Osteoblast (primary cell): ENCODE measurements around the gene UTP4. TPM values are rescaled to one million over a fixed set of nuclear protein-coding genes. Genes with fewer than 3 reads are reported as not detected.

ENCODE experiments used
- DNase-seq: peaks from one replicate; pipeline ENCODE4 v3.0.0; 2011; ENCODE audit warnings: low spot score, mixed read lengths; ENCODE audit not compliant: insufficient read length; ENCODE audit errors: missing footprints
- H2AFZ ChIP-seq: 2 replicates; pipeline ENCODE4 v1.6.0; 2011; ENCODE audit warnings: mild to moderate bottlenecking, low read length
- H3K27ac ChIP-seq: 2 replicates; pipeline ENCODE4 v1.5.1; 2011; ENCODE audit warnings: mild to moderate bottlenecking, low read depth, low read length, moderate library complexity
- H3K27me3 ChIP-seq: 2 replicates; pipeline ENCODE4 v1.6.0; 2012; ENCODE audit warnings: mild to moderate bottlenecking, control low read depth, inconsistent platforms, low read length, moderate library complexity; ENCODE audit not compliant: insufficient read depth
- H3K36me3 ChIP-seq: 2 replicates; pipeline ENCODE4 v1.5.1; 2011; ENCODE audit warnings: mild to moderate bottlenecking, low read length, control low read depth, moderate library complexity; ENCODE audit not compliant: insufficient read depth
- H3K4me1 ChIP-seq: 2 replicates; pipeline ENCODE4 v1.5.1; 2011; ENCODE audit warnings: mild to moderate bottlenecking, low read length, control low read depth, moderate library complexity; ENCODE audit not compliant: insufficient read depth
- H3K4me2 ChIP-seq: 2 replicates; pipeline ENCODE4 v1.6.0; 2011; ENCODE audit warnings: mild to moderate bottlenecking, low read length; ENCODE audit not compliant: insufficient read depth
- H3K4me3 ChIP-seq: fragments of 200-600 bp; sonication (generic); 3 replicates; pipeline ENCODE4 v1.5.1; 2012; ENCODE audit warnings: mild to moderate bottlenecking, low read length, inconsistent platforms; ENCODE audit not compliant: insufficient read depth
- H3K79me2 ChIP-seq: 2 replicates; pipeline ENCODE4 v1.6.0; 2012; ENCODE audit warnings: mild to moderate bottlenecking, low read length, control low read depth, inconsistent platforms; ENCODE audit not compliant: insufficient read depth
- H3K9me3 ChIP-seq: 2 replicates; pipeline ENCODE4 v1.5.1; 2011; ENCODE audit warnings: low read depth, low read length, control low read depth
- H4K20me1 ChIP-seq: 2 replicates; pipeline ENCODE4 v1.6.0; 2012; ENCODE audit warnings: mild to moderate bottlenecking, low read length, control low read depth; ENCODE audit not compliant: insufficient read depth
- total RNA-seq: library from RNA; depleted of rRNA; stranded (reverse); fragments of >200 nt; gene quantifications from 2 replicates; pipeline ENCODE4 v1.2.3, GENCODE V29; 2012
- TF ChIP-seq, protein P1 (sequence below): IDR thresholded peaks from 2 replicates; pipeline ENCODE4 v1.5.1; 2011; ENCODE audit warnings: mild to moderate bottlenecking, low read depth, low read length, moderate library complexity; ENCODE audit errors: extremely low read depth

The UTP4 gene
- total RNA-seq, 1 donor: 17.4 TPM

DNA sequence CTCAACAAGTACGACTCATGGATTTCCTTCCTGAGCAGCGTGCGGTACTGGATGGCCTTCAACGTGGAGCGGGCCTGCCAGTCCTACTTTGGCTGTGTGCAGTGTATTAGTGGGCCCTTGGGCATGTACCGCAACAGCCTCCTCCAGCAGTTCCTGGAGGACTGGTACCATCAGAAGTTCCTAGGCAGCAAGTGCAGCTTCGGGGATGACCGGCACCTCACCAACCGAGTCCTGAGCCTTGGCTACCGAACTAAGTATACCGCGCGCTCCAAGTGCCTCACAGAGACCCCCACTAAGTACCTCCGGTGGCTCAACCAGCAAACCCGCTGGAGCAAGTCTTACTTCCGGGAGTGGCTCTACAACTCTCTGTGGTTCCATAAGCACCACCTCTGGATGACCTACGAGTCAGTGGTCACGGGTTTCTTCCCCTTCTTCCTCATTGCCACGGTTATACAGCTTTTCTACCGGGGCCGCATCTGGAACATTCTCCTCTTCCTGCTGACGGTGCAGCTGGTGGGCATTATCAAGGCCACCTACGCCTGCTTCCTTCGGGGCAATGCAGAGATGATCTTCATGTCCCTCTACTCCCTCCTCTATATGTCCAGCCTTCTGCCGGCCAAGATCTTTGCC, 18.0 kb upstream of the UTP4 start:
- Histone ChIP-seq H3K4me1 (no peaks in the 10 kb centered on the region), H3K27ac (no peak overlapping the region), H4K20me1 (peaks cover 40% of the 10 kb centered on the region), H3K4me3 (no peak overlapping the region), H3K4me2 (no peak overlapping the region), H3K79me2 (peaks cover 8% of the 10 kb centered on the region), H2AFZ (no peak overlapping the region), H3K27me3 (no peaks in the 10 kb centered on the region), H3K36me3 (peaks cover 64% of the 10 kb centered on the region), H3K9me3 (no peaks in the 10 kb centered on the region)
- TF ChIP-seq, protein P1, sequence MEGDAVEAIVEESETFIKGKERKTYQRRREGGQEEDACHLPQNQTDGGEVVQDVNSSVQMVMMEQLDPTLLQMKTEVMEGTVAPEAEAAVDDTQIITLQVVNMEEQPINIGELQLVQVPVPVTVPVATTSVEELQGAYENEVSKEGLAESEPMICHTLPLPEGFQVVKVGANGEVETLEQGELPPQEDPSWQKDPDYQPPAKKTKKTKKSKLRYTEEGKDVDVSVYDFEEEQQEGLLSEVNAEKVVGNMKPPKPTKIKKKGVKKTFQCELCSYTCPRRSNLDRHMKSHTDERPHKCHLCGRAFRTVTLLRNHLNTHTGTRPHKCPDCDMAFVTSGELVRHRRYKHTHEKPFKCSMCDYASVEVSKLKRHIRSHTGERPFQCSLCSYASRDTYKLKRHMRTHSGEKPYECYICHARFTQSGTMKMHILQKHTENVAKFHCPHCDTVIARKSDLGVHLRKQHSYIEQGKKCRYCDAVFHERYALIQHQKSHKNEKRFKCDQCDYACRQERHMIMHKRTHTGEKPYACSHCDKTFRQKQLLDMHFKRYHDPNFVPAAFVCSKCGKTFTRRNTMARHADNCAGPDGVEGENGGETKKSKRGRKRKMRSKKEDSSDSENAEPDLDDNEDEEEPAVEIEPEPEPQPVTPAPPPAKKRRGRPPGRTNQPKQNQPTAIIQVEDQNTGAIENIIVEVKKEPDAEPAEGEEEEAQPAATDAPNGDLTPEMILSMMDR: no peak
- DNase-seq: no peak

DNA sequence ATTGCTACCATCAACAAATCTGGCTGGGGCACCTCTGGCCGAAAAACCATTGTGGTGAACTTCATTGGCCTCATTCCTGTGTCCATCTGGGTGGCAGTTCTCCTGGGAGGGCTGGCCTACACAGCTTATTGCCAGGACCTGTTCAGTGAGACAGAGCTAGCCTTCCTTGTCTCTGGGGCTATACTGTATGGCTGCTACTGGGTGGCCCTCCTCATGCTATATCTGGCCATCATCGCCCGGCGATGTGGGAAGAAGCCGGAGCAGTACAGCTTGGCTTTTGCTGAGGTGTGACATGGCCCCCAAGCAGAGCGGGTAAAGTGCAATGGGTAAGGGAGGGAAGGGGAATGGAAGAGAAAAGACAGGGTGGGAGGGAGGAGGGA, 17.5 kb upstream of the UTP4 start:
- H3K4me3 ChIP-seq: no peak overlapping the region
- no peak for DNase-seq
- peaks cover 8% of the 10 kb centered on the region for H3K79me2 ChIP-seq
- H3K27ac ChIP-seq: no peak overlapping the region
- no peak overlapping the region for H3K4me2 ChIP-seq
- no peaks in the 10 kb centered on the region for H3K4me1 ChIP-seq
- H2AFZ ChIP-seq: no peak overlapping the region
- no peaks in the 10 kb centered on the region for H3K9me3 ChIP-seq
- peaks cover 37% of the 10 kb centered on the region for H4K20me1 ChIP-seq
- TF ChIP-seq, protein P1: no peak
- H3K36me3 ChIP-seq: peaks cover 69% of the 10 kb centered on the region
- no peaks in the 10 kb centered on the region for H3K27me3 ChIP-seq

DNA sequence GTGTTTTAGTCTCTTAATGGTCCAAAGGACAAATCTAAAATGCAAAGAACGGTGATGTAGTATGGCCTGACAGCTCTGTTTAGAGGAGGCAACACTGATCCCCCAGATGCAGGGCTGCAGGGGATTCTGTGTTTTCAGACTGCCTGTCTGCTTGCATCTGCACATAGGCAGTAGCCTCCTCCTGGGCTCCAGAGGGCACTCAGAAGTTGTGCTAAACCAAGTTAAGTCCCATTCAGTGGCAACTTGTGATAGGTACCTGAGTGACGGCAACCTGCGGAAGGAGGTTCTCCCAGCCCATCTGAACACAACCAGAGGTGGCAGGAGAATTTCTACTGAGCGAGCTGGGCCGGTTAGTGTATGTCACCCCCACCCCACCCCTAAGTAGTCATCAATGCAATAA, 17.1 kb upstream of the UTP4 start:
- peaks cover 37% of the 10 kb centered on the region for H4K20me1 ChIP-seq
- no peak for DNase-seq
- H3K4me2 ChIP-seq: no peak overlapping the region
- H2AFZ ChIP-seq: no peak overlapping the region
- peaks cover 73% of the 10 kb centered on the region for H3K36me3 ChIP-seq
- TF ChIP-seq, protein P1: no peak
- H3K27ac ChIP-seq: no peak overlapping the region
- no peaks in the 10 kb centered on the region for H3K4me1 ChIP-seq
- H3K9me3 ChIP-seq: no peaks in the 10 kb centered on the region
- H3K27me3 ChIP-seq: no peaks in the 10 kb centered on the region
- H3K4me3 ChIP-seq: no peak overlapping the region
- peaks cover 9% of the 10 kb centered on the region for H3K79me2 ChIP-seq

DNA sequence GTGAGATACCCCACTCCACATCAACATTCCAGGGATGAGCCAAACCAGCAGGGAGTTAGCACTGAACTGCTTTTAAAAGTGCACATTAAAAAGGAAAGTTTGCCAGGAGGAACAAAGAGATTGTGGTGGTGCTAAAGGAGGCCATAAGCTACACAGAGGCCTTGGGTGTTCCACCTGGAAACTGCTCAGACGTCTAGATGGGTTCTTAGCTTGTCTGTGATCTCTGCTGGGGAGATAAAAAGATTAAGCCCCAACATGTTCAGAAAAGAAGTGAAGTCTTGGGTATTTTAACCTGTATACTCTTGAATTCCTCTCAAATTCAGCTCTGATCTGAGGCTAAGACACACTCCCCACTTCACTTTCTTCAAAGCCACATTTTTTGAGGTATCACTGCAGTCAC, 16.6 kb upstream of the UTP4 start:
- H3K79me2 ChIP-seq: peaks cover 10% of the 10 kb centered on the region
- H2AFZ ChIP-seq: no peak overlapping the region

More for the DNA sequence above, 16.6 kb upstream of the UTP4 start:
- no peak overlapping the region for H3K4me2 ChIP-seq
- peaks cover 73% of the 10 kb centered on the region for H3K36me3 ChIP-seq
- H3K27ac ChIP-seq: no peak overlapping the region
- no peak for DNase-seq
- TF ChIP-seq, protein P1: no peak
- no peaks in the 10 kb centered on the region for H3K4me1 ChIP-seq
- H3K4me3 ChIP-seq: no peak overlapping the region
- no peaks in the 10 kb centered on the region for H3K27me3 ChIP-seq
- no peaks in the 10 kb centered on the region for H3K9me3 ChIP-seq
- peaks cover 37% of the 10 kb centered on the region for H4K20me1 ChIP-seq
